K562 (cell line): ENCODE results near the gene ACBD3. TPM values are rescaled to one million over a fixed set of nuclear protein-coding genes. Genes with fewer than 3 reads are reported as not detected.

Experiments used
- ATAC-seq: fragments of 200-7000 bp; cut with Tn5 transposase; 3 replicates; pipeline ENCODE4 v1.9.1; 2020; ENCODE audit warnings: moderate library complexity
- BruUV-seq: library from RNA; stranded (reverse); fragments of 400-500 nt; replicated peaks from 2 replicates; lab custom pipeline; 2021; lab: Mats Ljungman, UMichigan
- CTCF ChIA-PET: fragments of 300-600 bp; formaldehyde crosslinking; extraction: SDS; loops from one replicate; lab custom pipeline; 2021; ENCODE audit warnings: low intra/inter-chr PET ratio; lab: Yijun Ruan, JAX
- POLR2A ChIA-PET: fragments of 300-600, 350-650 bp; sonication (Branson Sonifier 250); formaldehyde crosslinking; extraction: SDS; loops from one replicate; lab custom pipeline; 2021; ENCODE audit warnings: antibody characterized with exemption, inconsistent platforms; lab: Yijun Ruan, JAX
- DNase-seq, 4 experiments: peaks; one replicate each; pipeline versions ENCODE4 v3.0.0 to v3.0.0-alpha.2; 2011 to 2018; ENCODE audit warnings: low spot score in 3 of 4, mixed read lengths in 3 of 4; ENCODE audit errors: extremely low read depth in 1 of 4
- FAIRE-seq: peaks from 2 replicates; lab custom pipeline; 2011; peaks lifted over from hg19 to GRCh38; lab: Jason Lieb, UNC
- H2AFZ ChIP-seq: 2 replicates; pipeline ENCODE4 v1.6.0; 2011; ENCODE audit warnings: low read depth, low read length, control low read depth, inconsistent platforms
- H3K27ac ChIP-seq: fragments of 200-600 bp; 3 replicates; pipeline ENCODE4 v1.8.0; 2011; ENCODE audit warnings: low read depth, mild to moderate bottlenecking, control low read depth, inconsistent platforms, low read length, moderate library complexity, mixed read lengths; ENCODE audit errors: extremely low read depth
- H3K27me3 ChIP-seq, 2 experiments: fragments of 300-600 bp in 1 of 2; 2 replicates in 1 of 2; 3 replicates in 1 of 2; pipeline versions ENCODE4 v1.6.0 to v1.8.0; 2011; ENCODE audit warnings: inconsistent platforms in 2 of 2, low read length in 2 of 2, mild to moderate bottlenecking in 1 of 2, mixed read lengths in 1 of 2, moderate library complexity in 1 of 2; ENCODE audit not compliant: control insufficient read depth in 2 of 2, insufficient read depth in 2 of 2
- H3K36me3 ChIP-seq: fragments of 300-600 bp; 3 replicates; pipeline ENCODE4 v1.8.0; 2011; ENCODE audit warnings: mild to moderate bottlenecking, low read length, inconsistent platforms; ENCODE audit not compliant: control insufficient read depth, insufficient read depth
- H3K4me1 ChIP-seq, 2 experiments: fragments of 200-600 bp in 1 of 2; replicated peaks in 1 of 2; 2 replicates in 1 of 2; 3 replicates in 1 of 2; pipeline versions ENCODE4 v1.5.1 to v1.8.0; 2011; ENCODE audit warnings: inconsistent platforms in 2 of 2, low read length in 2 of 2, mild to moderate bottlenecking in 1 of 2, mixed read lengths in 1 of 2, moderate library complexity in 1 of 2; ENCODE audit not compliant: control insufficient read depth in 2 of 2, insufficient read depth in 2 of 2
- H3K4me2 ChIP-seq: 2 replicates; pipeline ENCODE4 v1.6.1; 2011; ENCODE audit warnings: low read length, control low read depth, inconsistent platforms, mixed read lengths; ENCODE audit not compliant: insufficient read depth
- H3K4me3 ChIP-seq: fragments of 200-600 bp; sonication (generic), shearing (Covaris generic); 2 replicates; pipeline ENCODE4 v1.5.1; 2016; ENCODE audit warnings: control low read depth, inconsistent platforms
- H3K79me2 ChIP-seq: fragments of 200-600 bp; 3 replicates; pipeline ENCODE4 v1.8.0; 2011; ENCODE audit warnings: low read length, inconsistent platforms; ENCODE audit not compliant: control insufficient read depth, insufficient read depth
- H3K9ac ChIP-seq, 2 experiments: 2 replicates each; pipeline versions ENCODE4 v1.6.0 to v1.6.1; 2011; ENCODE audit warnings: low read depth in 2 of 2, low read length in 2 of 2, control low read depth in 1 of 2, inconsistent platforms in 1 of 2, mild to moderate bottlenecking in 1 of 2, mixed read lengths in 1 of 2; ENCODE audit not compliant: insufficient read depth in 1 of 2
- H3K9me1 ChIP-seq: one replicate; pipeline ENCODE4 v1.6.0; 2011; ENCODE audit warnings: inconsistent platforms, mild to moderate bottlenecking, low read length, moderate library complexity; ENCODE audit not compliant: control insufficient read depth, insufficient read depth
- H3K9me3 ChIP-seq: replicated peaks from 2 replicates; pipeline ENCODE4 v1.5.1; 2011; ENCODE audit warnings: low read depth, low read length, inconsistent platforms; ENCODE audit not compliant: control insufficient read depth, insufficient read depth
- H4K20me1 ChIP-seq: replicated peaks from 2 replicates; pipeline ENCODE4 v1.6.1; 2011; ENCODE audit warnings: low read length, inconsistent platforms, mixed read lengths; ENCODE audit not compliant: control insufficient read depth, insufficient read depth
- CAMTA2 ChIP-seq: fragments of 250-450 bp; sonication (Bioruptor Pico); conservative IDR thresholded peaks from 2 replicates; pipeline ENCODE4 v1.5.1; 2022
- CHD2 ChIP-seq: IDR thresholded peaks from 2 replicates; pipeline ENCODE4 v1.6.1; 2011; ENCODE audit warnings: low read depth, low read length
- HDGF ChIP-seq: fragments of 450-650 bp; IDR thresholded peaks from 2 replicates; pipeline ENCODE4 v1.6.1; 2016
- HMG20B ChIP-seq: fragments of 250-450 bp; sonication (Bioruptor Pico); IDR thresholded peaks from 2 replicates; pipeline ENCODE4 v1.5.0; 2021; ENCODE audit warnings: mild to moderate bottlenecking
- HNRNPK ChIP-seq: fragments of 200-400 bp; formaldehyde crosslinking; IDR thresholded peaks from one replicate; pipeline ENCODE4 v1.6.1; 2018; ENCODE audit warnings: mild to moderate bottlenecking, low read depth, low read length; ENCODE audit not compliant: poor library complexity, severe bottlenecking
- PHB2 ChIP-seq: fragments of 450-650 bp; IDR thresholded peaks from 2 replicates; pipeline ENCODE4 v1.6.1; 2017; ENCODE audit warnings: low read depth
- TRIM28 ChIP-seq: fragments of 450-650 bp; IDR thresholded peaks from 2 replicates; pipeline ENCODE4 v1.6.1; 2017
- ZNF347 ChIP-seq: fragments of 450-650 bp; formaldehyde crosslinking; IDR thresholded peaks from 2 replicates; pipeline ENCODE4 v1.4.0; 2020; ENCODE audit warnings: low read depth, mild to moderate bottlenecking, moderate library complexity
- WGBS: fragments of 100-300 bp; shearing (Covaris generic); methylation state at CpG from one replicate; pipeline ENCODE4 v1.1.6; 2016; ENCODE audit warnings: low coverage, mixed read lengths; ENCODE audit not compliant: insufficient coverage; ENCODE audit errors: missing lambda C conversion rate; 5-methylcytosine and 5-hydroxymethylcytosine counted together
- in situ Hi-C: fragments of 300-500 bp; cut with MboI; formaldehyde crosslinking; loops from 4 replicates; pipeline ENCODE4 v1.15.0; 2018; ENCODE audit warnings: inconsistent platforms, mixed read lengths
- intact Hi-C: fragments of 100-400 bp; cut with micrococcal nuclease; formaldehyde crosslinking; loops from 2 replicates; pipeline ENCODE4 v1.14.2; 2022
- polyA plus RNA-seq, 8 experiments: library from polyadenylated mRNA; depleted of rRNA in 4 of 8; stranded (reverse) in 5 of 8; unstranded in 3 of 8; fragments of >200 nt; fragmentation: Nextera tagmentation in 2 of 8; fragmentation: Illumina TruSeq in 1 of 8; extraction: Ambion mirVana in 2 of 8; extraction: Trizol in 1 of 8; gene quantifications; 2 replicates each; pipeline versions ENCODE4 v1.2.1 to v1.2.3, GENCODE V29; 2011 to 2014; ENCODE audit warnings: inconsistent platforms in 1 of 8, missing spikeins in 1 of 8
- total RNA-seq, 7 experiments: library from RNA; depleted of rRNA in 6 of 7; stranded (reverse); fragments of >200 nt in 6 of 7; fragmentation: Illumina TruSeq in 2 of 7; extraction: Trizol in 2 of 7; gene quantifications; 2 replicates each; pipeline versions ENCODE4 v1.2.1 to v1.2.3, GENCODE V29; 2011 to 2021; ENCODE audit warnings: low replicate concordance in 1 of 7
- TF ChIP-seq, protein P1 (sequence below): fragments of 450-650 bp; IDR thresholded peaks from one replicate; pipeline ENCODE4 v1.6.1; 2018; ENCODE audit warnings: mild to moderate bottlenecking, moderate library complexity; ENCODE audit not compliant: partially characterized antibody

The ACBD3 gene
- total and polyA plus RNA-seq, 9 of the 15 experiments (the other 6 are each of a cell fraction or from before 2014, with no cell fraction given): 11.1 to 36.7 (median 26.9) TPM

DNA sequence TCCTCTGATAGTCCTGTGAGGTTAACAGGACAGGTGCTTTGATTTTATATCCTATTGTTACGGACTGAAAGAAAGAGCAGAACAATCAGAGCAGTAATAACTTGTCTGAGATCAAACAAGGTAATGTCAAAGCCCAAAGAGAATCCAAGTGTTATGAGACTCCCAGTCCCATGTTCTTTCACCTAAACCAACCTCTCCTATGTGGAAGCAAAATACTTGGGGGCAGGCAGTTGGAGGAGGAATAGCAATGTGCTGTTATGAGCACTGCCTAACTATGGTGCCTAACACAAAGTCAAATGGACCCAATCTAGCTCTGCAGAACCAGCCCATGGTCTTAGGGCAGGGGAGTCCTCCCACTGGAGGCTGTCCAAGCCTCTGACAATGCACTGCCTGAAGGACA lies 28.1 kb downstream of the ACBD3 start:
- no peak overlapping the region for H3K4me2 ChIP-seq
- H3K27me3 ChIP-seq: no peaks in the 10 kb centered on the region
- no TSS peak for BruUV-seq
- no peak overlapping the region for H3K27ac ChIP-seq
- H3K9me1 ChIP-seq: no peaks in the 10 kb centered on the region
- peaks cover 83% of the 10 kb centered on the region for H3K36me3 ChIP-seq
- intact Hi-C loops: no loop called here
- WGBS: 100% methylated on average over 1 of the region's 1 CpG
- ChIA-PET POLR2A (no interaction called here), CTCF (no interaction called here)
- no peaks in the 10 kb centered on the region for H3K9me3 ChIP-seq
- TF ChIP-seq PHB2 (no peak), HDGF (no peak), HNRNPK (no peak), CAMTA2 (CRISPR knock-in tag) (no peak), CHD2 (no peak), ZNF347 (no peak), HMG20B (CRISPR knock-in tag) (no peak), TRIM28 (no peak)
- TF ChIP-seq, protein P1, sequence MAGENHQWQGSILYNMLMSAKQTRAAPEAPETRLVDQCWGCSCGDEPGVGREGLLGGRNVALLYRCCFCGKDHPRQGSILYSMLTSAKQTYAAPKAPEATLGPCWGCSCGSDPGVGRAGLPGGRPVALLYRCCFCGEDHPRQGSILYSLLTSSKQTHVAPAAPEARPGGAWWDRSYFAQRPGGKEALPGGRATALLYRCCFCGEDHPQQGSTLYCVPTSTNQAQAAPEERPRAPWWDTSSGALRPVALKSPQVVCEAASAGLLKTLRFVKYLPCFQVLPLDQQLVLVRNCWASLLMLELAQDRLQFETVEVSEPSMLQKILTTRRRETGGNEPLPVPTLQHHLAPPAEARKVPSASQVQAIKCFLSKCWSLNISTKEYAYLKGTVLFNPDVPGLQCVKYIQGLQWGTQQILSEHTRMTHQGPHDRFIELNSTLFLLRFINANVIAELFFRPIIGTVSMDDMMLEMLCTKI: no peak
- no peak for ATAC-seq
- H3K4me1 ChIP-seq: no peaks in the 10 kb centered on the region
- no peak for DNase-seq
- no peak overlapping the region for H3K9ac ChIP-seq
- in situ Hi-C loops: no loop called here
- H3K79me2 ChIP-seq: no peaks in the 10 kb centered on the region
- no peak overlapping the region for H2AFZ ChIP-seq
- FAIRE-seq: no peak
- H4K20me1 ChIP-seq: no peaks in the 10 kb centered on the region
- H3K4me3 ChIP-seq: no peak overlapping the region
